HEK293T (cell line): ENCODE measurements around the gene FLRT2.

Source experiments
- ARNT ChIP-seq: fragments of 450-650 bp; IDR thresholded peaks from 2 replicates; pipeline ENCODE4 v1.6.1; 2017; ENCODE audit warnings: mild to moderate bottlenecking
- BHLHE40 ChIP-seq: fragments of 450-650 bp; IDR thresholded peaks from 2 replicates; pipeline ENCODE4 v1.6.1; 2016; ENCODE audit warnings: mild to moderate bottlenecking, moderate library complexity, borderline replicate concordance
- ELF4 ChIP-seq: fragments of 450-650 bp; IDR thresholded peaks from 2 replicates; pipeline ENCODE4 v1.6.1; 2017; ENCODE audit warnings: antibody characterized with exemption
- FOXK2 ChIP-seq: fragments of 450-650 bp; IDR thresholded peaks from 2 replicates; pipeline ENCODE4 v1.6.1; 2016; ENCODE audit warnings: mild to moderate bottlenecking
- FOXM1 ChIP-seq: fragments of 450-650 bp; IDR thresholded peaks from 2 replicates; pipeline ENCODE4 v1.6.1; 2017; ENCODE audit warnings: mild to moderate bottlenecking, borderline replicate concordance
- LEF1 ChIP-seq: fragments of 450-650 bp; IDR thresholded peaks from 2 replicates; pipeline ENCODE4 v1.6.1; 2017; ENCODE audit warnings: mild to moderate bottlenecking, borderline replicate concordance
- NFRKB ChIP-seq: fragments of 450-650 bp; IDR thresholded peaks from 2 replicates; pipeline ENCODE4 v1.6.1; 2016; ENCODE audit warnings: mild to moderate bottlenecking, moderate library complexity
- SP1 ChIP-seq: fragments of 450-650 bp; IDR thresholded peaks from 2 replicates; pipeline ENCODE4 v1.6.1; 2017
- SUZ12 ChIP-seq: fragments of 450-650 bp; IDR thresholded peaks from 2 replicates; pipeline ENCODE4 v1.6.1; 2016; ENCODE audit warnings: mild to moderate bottlenecking
- TARDBP ChIP-seq: fragments of 450-650 bp; IDR thresholded peaks from 2 replicates; pipeline ENCODE4 v1.6.1; 2016
- ZNF384 ChIP-seq: fragments of 450-650 bp; IDR thresholded peaks from 2 replicates; pipeline ENCODE4 v1.6.1; 2016
- TF ChIP-seq, protein P1 (sequence below): fragments of 450-650 bp; IDR thresholded peaks from 2 replicates; pipeline ENCODE4 v1.6.1; 2016

DNA sequence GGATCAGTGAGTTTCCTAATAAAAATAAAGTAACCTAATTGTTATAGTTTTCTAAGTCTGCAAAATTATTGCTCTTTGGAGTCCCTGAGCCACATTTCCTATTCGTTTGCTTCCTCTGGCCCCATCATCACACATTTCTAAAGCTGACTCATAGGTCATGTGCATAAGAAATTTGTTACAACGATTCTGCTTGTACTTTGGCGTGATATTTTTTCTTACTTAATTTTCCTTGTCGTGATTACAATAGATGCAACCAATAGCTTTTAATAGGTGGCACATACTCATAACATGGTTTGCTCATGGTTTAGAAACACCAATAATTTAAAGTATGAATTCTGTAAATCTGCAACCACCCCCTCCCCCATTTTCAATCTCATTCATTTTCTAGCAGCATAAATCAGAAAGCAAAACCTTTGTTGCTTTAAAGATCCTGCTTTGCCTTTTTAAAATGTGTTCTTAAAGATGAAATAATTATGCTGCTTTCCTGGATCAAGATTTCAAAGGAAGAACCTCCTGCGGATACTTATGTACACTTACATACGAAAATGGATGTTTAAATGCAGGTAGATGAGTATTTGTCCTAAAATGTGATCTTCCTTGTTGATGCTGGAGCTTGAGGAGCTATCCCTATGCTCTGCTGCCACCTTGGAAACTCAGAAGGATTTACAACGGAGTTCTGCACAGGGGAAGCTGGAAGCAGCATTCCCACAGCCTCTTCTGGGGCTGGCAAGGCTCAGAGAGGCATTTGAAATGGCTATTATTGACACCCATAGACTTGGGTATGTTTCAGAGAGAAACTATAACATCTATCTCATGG, 1.7 kb upstream of the FLRT2 start:
- TF ChIP-seq SUZ12 (no peak), NFRKB (no peak), SP1 (no peak), ZNF384 (no peak), BHLHE40 (no peak), FOXM1 (no peak), FOXK2 (no peak), ELF4 (no peak), LEF1 (no peak), TARDBP (no peak), ARNT (no peak)
- TF ChIP-seq, protein P1, sequence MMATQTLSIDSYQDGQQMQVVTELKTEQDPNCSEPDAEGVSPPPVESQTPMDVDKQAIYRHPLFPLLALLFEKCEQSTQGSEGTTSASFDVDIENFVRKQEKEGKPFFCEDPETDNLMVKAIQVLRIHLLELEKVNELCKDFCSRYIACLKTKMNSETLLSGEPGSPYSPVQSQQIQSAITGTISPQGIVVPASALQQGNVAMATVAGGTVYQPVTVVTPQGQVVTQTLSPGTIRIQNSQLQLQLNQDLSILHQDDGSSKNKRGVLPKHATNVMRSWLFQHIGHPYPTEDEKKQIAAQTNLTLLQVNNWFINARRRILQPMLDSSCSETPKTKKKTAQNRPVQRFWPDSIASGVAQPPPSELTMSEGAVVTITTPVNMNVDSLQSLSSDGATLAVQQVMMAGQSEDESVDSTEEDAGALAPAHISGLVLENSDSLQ: no peak
